Measurements from ENCODE around the gene TIMP2.
A peak's percentile ranks its signal among the peaks of the same experiment; 100 is the strongest.

The TIMP2 gene

GRCh38 chr17:78888941-78889518, 36.2 kb downstream of the TIMP2 start:
- no peak for DNase-seq (ENCODE audit: low read depth)
- H3K4me3 ChIP-seq (ENCODE audit: low read length): no peak overlapping the region
- TF ChIP-seq, protein P1, sequence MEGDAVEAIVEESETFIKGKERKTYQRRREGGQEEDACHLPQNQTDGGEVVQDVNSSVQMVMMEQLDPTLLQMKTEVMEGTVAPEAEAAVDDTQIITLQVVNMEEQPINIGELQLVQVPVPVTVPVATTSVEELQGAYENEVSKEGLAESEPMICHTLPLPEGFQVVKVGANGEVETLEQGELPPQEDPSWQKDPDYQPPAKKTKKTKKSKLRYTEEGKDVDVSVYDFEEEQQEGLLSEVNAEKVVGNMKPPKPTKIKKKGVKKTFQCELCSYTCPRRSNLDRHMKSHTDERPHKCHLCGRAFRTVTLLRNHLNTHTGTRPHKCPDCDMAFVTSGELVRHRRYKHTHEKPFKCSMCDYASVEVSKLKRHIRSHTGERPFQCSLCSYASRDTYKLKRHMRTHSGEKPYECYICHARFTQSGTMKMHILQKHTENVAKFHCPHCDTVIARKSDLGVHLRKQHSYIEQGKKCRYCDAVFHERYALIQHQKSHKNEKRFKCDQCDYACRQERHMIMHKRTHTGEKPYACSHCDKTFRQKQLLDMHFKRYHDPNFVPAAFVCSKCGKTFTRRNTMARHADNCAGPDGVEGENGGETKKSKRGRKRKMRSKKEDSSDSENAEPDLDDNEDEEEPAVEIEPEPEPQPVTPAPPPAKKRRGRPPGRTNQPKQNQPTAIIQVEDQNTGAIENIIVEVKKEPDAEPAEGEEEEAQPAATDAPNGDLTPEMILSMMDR (conservative IDR thresholded peaks at IDR 0.05; ENCODE audit: low read depth, low read length): no peak

GRCh38 chr17:78886954-78887353, 38.2 kb downstream of the TIMP2 start:
- TF ChIP-seq, protein P1 (conservative IDR thresholded peaks at IDR 0.05; ENCODE audit: low read depth, low read length): no peak
- no peak overlapping the region for H3K4me3 ChIP-seq (ENCODE audit: low read length)
- no peak for DNase-seq (ENCODE audit: low read depth)

GRCh38 chr17:78885956-78886355, 39.2 kb downstream of the TIMP2 start:
- TF ChIP-seq, protein P1 (conservative IDR thresholded peaks at IDR 0.05; ENCODE audit: low read depth, low read length): no peak

GRCh38 chr17:78884876-78885667, 40.1 kb downstream of the TIMP2 start:
- TF ChIP-seq, protein P1 (conservative IDR thresholded peaks at IDR 0.05; ENCODE audit: low read depth, low read length): no peak
- no peak overlapping the region for H3K4me3 ChIP-seq (ENCODE audit: low read length)
- DNase-seq (ENCODE audit: low read depth): no peak

More at GRCh38 chr17:78885956-78886355, 39.2 kb downstream of the TIMP2 start:
- H3K4me3 ChIP-seq (ENCODE audit: low read length): no peak overlapping the region
- DNase-seq (ENCODE audit: low read depth): no peak

GRCh38 chr17:78884148-78884825, 40.9 kb downstream of the TIMP2 start:
- TF ChIP-seq, protein P1 (conservative IDR thresholded peaks at IDR 0.05; ENCODE audit: low read depth, low read length): no peak
- no peak for DNase-seq (ENCODE audit: low read depth)
- peak overlapping the region; percentile 26 for H3K4me3 ChIP-seq (ENCODE audit: low read length)

GRCh38 chr17:78883533-78884131, 41.6 kb downstream of the TIMP2 start:
- TF ChIP-seq, protein P1 (conservative IDR thresholded peaks at IDR 0.05; ENCODE audit: low read depth, low read length): no peak
- DNase-seq (ENCODE audit: low read depth): peak; percentile 99
- H3K4me3 ChIP-seq (ENCODE audit: low read length): peak overlapping the region; percentile 26

Data from retinal pigment epithelial cell (primary cell).